ENCODE measurements around the gene ADGRG3.
"Not testable (repeated sequence)": the region's sequence is repeated elsewhere in the genome, so short reads cannot be mapped to it uniquely, and the experiment has no call there.

ADGRG3 gene

DNA sequence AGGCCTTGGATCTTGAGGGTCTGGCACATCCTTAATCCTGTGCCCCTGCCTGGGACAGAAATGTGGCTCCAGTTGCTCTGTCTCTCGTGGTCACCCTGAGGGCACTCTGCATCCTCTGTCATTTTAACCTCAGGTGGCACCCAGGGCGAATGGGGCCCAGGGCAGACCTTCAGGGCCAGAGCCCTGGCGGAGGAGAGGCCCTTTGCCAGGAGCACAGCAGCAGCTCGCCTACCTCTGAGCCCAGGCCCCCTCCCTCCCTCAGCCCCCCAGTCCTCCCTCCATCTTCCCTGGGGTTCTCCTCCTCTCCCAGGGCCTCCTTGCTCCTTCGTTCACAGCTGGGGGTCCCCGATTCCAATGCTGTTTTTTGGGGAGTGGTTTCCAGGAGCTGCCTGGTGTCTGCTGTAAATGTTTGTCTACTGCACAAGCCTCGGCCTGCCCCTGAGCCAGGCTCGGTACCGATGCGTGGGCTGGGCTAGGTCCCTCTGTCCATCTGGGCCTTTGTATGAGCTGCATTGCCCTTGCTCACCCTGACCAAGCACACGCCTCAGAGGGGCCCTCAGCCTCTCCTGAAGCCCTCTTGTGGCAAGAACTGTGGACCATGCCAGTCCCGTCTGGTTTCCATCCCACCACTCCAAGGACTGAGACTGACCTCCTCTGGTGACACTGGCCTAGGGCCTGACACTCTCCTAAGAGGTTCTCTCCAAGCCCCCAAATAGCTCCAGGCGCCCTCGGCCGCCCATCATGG, 4.0 kb upstream of the ADGRG3 start:
- DNase-seq, result no peak

DNA sequence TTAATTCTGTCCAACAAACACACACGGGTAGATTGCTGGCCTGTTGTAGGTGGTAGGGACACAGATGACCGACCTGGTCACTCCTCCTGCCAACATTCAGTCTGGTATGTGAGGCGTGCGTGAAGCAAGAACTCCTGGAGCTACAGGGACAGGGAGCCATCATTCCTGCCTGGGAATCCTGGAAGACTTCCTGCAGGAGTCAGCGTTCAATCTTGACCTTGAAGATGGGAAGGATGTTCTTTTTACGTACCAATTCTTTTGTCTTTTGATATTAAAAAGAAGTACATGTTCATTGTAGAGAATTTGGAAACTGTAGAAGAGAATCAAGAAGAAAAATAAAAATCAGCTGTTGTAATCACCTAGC, 3.5 kb upstream of the ADGRG3 start:
- DNase-seq, result no peak

DNA sequence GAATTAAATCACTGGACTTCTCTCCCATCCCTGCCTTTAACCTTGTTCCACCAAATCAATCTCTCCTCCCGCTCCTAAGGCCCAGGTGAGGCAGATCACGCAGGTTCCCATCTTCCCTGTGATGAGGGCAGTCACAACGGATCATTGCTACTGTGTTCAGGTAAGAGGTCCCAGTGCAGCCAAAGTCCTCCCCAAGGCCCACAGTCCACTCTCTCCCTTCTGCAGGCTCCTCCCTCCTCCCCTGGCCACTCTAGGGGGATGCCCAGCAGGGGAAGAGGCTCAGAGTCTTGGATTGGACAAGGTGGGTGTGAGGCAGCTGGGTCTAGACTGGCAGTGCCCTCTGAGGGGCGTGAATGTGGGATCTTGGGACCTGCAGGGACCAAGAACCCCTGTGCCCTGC, 2.6 kb upstream of the ADGRG3 start:
- DNase-seq, result no peak

DNA sequence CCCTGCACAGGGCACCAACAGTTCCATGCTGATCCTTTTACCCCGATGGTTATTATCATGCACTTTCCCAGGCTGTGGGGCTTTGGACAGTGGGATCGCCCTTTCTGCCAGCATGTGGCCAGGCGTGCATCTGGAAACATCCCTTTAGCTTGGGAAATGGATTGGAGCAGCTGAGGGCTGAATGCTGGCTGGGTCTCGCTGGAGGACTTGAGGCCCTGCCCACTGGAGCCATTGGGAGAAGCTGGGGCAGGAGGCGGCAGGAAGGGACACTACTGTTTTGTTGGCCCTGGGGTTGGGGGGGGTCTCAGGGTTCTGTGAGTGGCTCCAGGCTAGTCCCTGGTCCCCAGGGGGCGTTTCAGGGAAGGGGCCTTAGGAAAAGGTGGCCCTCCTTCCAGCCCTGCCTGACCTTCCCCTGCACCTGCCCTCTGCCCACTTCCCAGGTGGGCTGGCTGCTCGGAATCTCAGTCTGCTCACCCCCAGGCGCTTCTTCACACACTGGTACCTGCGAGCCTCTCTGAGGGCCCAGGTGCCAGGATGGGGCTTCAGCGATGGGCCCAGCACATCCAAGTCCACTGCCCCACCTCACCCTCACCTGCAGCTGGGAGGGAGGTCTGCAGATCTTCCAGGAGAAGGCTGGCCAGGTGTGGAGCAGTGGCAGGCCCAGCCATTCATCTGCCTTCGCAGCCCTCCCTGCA, 1.6 kb upstream of the ADGRG3 start:
- DNase-seq, result no peak

DNA sequence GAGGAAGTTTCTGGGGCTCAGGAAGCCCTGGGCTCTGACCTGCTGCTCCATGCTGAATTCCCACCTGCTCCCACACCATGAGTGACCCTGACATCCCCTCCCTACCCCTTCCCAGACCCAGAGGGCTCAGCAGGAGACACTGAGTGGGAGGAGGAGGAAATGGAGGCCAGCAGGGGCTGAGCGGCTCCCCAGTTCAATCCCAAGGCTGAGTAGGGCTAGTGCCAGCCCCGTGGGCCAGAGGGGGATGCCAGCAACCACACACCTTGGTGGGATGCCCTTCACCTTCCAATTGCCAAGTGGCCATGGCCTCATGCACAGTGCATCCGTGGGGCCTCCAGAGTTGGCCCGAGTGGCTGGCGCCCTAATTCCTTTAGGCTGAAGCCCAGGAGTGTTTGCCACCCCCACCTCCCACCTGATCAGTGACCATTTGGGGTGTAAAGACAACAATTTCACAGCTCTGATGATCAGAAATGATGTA, 1.0 kb upstream of the ADGRG3 start:
- no peak for DNase-seq

DNA sequence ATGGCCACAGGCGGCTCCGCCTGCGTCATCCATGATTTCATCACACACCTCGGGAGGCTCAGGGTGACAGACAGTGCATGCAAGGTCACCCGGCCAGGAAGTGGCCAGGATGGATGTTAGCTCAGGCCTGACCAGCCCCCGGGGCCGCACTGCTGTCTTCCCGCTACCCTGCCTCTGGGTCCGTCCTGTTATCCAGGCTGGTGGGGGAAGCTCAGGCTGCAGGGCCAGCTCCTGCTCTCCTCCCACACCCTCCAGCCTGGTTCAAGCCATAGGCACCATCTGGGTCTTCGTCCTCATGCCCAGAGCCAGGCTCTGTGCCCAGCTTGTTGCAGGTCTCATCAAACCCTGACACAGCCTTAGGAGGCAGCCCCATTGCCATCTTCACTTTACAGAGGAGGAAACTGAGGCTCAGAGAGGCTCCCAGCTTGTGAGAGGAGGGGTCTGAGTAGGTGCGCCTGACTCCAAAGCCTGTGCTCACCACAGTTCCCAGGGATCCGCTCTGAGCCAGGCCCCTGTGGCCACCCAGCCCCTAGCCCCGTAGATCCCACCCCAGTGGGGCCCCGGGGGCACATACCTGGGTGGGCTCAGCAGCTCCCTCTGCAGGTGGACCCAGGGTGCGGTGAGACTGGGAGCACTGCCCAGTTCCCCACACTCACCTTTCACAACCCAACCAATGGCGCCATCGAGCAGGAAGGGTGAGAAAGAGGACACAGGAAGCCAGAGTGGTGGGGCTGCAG, 412 bp upstream of the ADGRG3 start:
- DNase-seq, result no peak

DNA sequence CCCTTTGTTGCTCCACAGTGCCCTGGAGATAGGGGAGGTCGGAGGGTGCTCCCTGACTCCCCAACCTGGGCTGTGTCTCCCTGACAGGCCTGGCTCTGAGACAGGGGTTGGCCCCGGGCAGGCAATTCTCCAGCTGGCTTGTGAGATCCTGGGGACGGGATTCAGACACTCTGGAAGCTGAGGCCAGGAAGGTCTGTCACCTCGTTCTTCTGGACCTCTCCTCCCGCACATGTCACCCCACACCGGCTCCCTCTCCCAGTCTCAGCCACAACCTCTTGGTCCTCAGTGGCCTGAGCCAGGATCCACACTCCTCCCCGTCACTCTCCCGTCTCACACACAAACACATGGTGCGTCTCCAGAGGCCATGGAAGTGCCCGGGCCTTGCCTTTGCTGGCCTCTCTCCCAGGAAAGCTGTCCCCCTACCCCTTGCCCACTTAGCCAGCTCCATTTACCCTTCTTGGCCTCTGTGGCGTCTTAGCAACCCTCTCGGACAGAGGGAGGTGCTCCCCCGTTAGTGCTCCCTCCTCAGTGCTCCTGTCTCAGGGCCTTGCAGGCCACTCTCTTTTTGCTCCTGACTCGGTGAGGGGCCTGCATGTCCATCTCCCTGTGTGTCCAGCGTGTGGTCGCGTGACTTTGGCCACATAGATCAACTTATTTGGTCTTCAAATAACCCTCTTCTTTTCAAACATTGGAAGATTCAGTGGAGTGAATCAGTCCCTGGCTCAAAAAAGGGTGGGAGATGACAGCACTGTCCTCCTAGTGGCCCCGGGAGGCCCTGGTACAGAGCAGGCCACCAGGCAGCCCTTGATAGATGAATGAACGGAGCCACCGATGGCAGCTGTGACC, 747 bp downstream of the ADGRG3 start:
- no peak for DNase-seq

DNA sequence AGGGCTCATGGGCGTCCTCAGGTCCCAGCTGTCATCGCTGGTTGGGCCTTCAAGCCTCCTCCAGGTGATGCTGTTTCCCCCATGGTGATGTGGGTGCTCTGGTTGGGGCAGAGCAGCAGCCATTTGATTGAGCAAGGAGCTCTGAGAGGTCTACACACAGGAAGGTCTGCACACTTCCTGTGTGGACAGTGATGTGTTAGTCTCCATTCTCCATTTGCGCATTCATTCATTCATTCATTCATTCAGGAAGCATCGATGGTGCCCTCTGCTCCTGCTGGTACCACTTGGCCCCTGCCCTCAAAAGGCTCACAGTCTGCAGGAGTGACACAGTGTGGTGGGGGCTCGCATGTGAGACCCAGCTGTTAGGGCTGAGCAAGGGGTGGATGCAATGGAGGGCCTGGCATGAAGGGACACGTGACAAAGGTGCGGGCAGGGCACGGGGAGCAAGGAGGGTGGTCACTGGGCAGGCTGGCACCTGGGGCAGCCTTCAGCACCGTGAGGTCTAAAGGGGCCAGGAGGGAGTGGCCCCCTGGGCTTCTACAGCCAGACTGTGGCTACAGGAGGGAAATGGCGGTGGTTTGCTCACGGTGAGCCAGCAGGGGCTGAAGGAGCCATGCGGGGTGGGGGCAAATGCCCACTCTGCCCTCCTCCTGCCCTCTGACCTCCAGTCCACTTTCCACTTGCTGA, 1.5 kb downstream of the ADGRG3 start:
- DNase-seq, result no peak

DNA sequence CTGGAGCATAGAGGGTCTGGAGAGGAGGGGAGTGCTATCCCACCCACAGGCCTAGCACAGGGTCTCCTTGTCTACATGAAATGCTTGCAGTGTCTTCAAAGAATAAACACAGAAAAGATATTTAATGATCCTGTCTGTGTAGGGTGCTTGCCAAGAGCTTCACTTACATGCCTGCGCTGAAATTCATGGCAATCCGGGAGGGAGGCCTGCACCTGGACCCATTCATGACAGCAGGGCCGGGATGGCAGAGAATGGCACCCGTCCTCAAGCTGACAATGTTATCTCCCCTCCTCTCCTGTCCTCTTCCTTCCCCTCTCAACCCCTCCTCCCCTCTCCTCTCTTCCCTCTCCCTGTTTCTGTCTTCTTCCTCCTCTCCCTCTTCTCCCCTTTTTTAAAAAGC, 2.1 kb downstream of the ADGRG3 start:
- DNase-seq, result no peak

DNA sequence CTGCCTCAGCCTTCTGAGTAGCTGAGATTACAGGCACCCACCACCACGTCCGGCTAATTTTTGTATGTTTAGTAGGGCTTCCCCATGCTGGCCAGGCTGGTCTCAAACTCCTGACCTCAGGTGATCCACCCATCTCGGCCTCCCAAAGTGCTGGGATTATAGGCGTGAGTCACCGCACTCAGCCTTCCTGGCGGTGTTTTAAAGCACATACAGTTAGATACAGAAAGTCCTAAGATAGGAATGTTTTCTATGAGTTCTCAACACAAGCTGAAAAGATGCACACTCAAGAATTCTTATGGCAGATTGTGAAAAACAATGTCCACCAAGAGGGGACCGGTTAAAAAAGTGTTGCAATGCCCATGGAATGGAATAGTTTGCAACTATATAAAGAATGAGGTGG, 3.3 kb downstream of the ADGRG3 start:
- DNase-seq, result not testable (repeated sequence)

DNA sequence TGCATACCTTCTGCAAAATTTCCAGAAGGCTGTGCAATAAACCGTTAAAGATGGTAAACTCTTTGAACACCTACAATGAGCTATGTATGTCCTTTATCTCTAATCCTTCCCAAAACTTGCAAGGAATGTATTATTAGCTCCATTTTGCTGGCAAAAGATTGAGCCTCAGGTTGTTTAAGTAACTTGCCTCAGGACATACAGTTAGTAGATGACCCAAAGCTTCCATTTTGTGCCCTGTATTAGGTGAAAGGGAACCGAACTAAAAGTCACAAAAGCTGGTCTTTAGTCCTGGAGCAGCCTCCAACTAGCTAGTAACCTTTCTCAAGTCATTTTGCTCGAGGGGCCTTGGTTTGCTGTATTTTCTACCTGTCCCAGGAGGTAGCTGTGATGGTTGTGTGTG, 4.3 kb downstream of the ADGRG3 start:
- DNase-seq, result no peak

DNA sequence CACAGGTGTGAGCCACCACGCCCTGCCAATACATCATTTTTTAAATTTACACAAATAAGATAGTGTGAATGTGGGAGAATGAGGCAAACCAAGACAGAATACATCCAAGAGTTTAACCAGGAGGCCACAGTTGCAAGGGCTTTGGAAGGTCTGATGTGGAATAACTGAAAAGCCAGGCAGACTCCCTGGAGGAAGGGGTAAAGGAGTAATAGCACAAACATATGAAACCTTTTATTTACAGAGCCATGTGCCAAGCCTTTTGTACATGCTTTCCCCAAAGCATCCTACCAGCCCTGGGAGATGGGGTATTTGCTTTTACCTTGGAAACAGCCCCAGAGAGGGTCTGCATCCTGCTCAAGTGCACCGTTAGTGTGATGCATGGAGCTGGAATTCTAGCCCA, 4.7 kb downstream of the ADGRG3 start:
- DNase-seq, result no peak

GRCh38 chr16:57675741-57676551, 7.8 kb downstream of the ADGRG3 start:
- no peak for DNase-seq

DNA sequence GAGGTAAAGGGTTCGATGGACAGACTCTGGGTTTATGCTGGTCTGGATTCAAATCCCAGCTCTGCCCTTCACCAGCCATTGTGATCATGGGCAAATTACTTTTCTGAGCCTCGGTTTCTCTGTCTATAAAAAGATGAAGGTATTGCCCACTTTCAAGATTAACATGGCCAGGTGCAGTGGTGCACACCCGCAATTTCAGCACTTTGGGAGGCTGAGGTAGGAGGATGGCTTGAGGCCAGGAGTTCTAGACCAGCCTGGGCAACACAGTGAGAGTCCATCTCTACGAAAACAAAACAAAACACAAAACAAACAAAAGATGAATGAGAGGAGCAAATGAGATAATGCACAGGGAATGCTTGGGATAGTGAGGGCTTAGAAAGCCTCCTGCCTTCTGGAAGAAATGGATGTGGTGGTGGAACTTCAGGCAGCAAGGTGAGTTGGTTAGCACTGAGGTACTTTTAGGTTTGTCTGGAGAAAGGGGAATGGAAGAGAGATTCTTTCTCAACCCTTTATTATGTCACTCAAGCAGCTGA, 8.5 kb downstream of the ADGRG3 start:
- DNase-seq, result no peak

DNA sequence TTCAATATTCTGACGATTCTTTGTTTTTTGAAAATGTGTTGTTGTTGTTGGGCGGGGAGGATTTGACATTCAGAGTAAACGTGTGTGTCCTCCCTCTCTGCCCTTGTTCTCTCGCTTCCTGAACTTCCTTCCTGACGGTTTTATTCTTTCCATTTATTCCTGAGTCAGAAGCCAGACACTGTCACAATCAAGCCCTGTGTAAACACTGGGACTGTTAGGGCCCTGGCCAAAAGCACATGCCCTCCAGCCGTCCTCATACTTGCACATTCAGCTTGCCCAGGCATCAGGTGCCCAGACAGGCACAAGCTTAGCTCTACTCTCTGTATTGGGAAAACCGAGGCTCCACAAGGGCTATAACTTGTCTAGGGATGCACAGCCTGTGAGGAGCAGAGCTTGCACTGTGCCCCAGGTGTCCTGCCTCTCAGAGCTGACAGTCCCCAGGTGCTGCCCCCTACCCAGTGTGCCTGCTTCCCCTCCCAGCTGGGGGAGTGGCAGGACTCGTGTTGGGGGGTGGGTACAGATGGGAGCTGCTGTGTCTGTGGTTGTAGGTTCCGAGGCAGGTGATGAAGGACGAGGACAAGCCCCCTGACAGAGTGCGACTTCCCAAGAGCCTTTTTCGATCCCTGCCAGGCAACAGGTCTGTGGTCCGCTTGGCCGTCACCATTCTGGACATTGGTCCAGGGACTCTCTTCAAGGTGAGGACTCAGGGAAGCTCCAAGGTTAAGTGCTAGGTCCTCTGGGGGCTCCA, 9.7 kb downstream of the ADGRG3 start:
- DNase-seq, result no peak

GRCh38 chr16:57679016-57679415, 10.9 kb downstream of the ADGRG3 start:
- no peak for DNase-seq

GRCh38 chr16:57679767-57680482, 11.8 kb downstream of the ADGRG3 start:
- DNase-seq, result no peak

DNA sequence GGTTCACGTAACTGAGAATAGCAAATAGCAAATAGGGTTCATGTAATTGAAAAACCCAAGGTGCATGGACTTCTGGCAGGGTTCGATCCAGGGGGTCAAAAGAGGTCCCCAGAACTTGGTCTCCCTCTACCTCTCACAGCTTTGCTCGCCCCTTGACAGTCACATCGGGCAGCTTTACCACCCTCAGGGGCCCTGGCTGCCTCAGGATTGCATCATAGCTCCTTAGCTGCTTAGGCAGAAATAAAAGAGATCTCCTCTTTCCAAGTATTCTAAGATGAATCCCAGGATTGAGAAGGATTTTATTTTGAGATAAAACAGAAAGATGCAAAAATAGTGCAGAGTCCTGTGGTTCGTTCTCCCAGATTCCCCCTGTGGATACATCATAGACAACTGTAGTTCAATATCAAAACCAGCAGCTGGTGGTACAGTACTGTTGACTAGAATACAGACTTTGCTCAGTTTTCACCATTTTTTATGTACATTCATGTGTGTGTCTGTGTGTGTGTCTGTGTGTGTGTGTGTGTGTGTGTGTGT, 12.8 kb downstream of the ADGRG3 start:
- no peak for DNase-seq

GRCh38 chr16:57681950-57682728, 14.0 kb downstream of the ADGRG3 start:
- DNase-seq, result no peak

All from NCI-H446 (cell line).